Activated T-cell treated with anti-CD3 and anti-CD28 coated beads for 1 hour (primary cell): ENCODE results near the gene ZBBX.

Source experiments
- DNase-seq: peaks from one replicate; pipeline ENCODE4 v3.0.0-alpha.2; 2020; ENCODE audit warnings: low read depth

ZBBX gene

DNA sequence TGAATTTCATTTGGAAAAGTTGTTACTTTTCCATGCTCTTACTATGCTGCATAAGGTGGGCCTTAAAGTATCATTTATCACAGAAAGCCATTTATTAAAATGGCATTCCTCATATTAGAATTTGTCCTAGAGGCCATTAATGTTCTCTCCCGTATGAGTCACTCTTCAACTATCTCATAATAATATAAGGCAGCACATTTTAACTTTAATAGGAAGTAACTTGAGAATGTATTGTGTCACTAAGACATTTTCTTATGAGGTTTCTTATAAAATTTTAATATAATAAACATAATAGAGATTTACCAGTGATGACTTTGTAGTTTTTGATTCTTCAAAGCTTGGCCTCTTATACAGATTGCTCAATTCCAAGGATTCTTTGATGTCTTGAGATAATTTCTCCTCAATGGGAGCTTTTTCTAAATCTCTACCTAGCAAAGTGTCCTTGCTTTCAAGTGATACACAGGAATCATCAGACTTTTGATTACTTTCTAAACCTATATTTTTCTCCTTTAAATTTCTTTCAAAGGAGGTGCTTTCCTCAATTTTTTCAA is 74.7 kb downstream of the ZBBX start:
- DNase-seq, result no peak

DNA sequence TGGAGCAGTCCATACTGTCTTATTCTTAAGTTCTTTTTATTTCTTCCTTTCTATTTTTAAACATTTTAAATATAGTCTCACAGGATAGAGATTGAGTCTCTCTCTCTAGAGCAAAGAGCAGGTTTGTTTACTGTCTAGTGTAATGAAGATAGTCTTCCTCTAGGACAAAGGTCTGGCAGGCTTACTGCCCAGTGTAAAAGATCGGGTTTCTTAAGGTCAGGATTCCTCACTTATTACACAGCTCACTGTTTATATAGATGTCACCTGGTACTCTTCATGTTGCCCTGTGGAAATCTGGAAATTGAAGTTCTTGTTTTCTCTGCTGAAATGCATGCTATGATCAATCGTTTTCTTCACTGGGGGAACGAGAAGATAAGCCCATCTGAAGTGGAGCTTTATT is 76.0 kb downstream of the ZBBX start:
- DNase-seq, result no peak

DNA sequence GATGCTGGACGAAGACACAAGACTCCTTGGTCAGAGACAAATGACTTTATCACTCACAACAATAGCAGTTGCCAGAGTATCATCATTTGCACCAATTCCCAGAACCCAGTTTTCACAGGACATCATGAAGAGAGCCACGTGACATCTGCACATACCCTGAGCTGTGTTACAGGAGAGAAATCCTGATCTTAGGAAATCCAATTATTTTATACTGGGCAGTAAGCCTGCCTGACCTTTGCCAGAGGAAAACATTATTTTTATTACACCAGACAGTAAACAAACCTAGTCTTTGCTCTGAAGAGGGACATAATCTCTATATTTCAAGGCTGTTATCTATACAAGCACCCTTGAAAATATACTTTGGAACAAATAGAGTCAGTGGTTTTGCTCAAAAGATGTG is 77.4 kb downstream of the ZBBX start:
- DNase-seq, result no peak

DNA sequence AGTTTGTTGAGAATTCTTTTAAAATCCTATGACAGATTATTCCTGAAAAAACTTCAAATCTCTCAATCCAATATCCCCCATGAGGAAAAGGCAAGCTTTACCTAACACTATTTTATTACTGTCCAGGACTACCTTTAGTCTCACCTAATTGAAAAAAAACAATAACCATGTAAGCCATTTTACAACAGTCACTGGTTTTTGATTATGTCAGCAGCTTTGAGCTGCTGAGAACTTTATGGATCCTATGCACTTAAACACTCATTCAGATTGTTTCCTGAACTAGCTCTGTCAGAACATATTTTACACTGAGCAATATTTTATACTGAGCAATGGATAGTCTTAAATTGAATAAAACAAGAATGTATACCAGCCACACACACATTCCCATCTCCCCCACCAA is 79.9 kb downstream of the ZBBX start:
- no peak for DNase-seq

DNA sequence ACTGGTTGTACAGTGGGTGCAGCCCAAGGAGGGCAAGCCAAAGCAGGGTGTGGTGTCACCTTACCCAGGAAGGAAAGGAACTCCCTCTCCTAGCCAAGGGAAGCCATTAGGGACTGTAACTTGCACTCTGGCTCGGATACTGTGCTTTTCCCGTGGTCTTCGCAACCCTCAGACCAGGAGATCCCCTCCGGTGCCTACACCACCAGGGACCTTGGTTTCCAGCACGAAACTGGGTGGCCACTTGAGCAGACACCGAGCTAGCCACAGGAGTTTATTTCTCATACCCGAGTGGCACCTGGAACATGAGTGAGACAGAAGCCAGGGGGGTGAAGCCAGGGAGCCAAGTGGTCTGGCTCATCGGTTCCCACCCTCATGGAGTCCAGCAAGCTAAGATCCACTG is 90.7 kb downstream of the ZBBX start:
- DNase-seq, result no peak

DNA sequence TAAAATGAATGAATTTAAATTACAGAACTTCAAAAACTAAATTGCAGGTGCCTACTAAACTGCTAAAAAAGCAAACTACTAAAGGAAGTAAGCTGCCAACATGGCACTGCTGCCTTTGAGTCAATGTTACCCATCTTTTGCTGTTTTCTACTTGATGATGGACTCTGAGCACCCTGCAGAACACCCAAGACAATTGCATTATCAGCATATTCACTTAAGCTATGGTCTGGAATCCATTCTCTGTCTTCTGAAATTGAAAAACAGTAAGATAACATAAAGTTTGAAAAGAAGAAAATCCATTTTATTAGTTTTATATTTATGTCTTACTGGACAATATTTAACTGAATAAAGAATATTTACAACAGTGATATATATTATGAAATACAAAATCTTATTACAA is 91.4 kb downstream of the ZBBX start:
- DNase-seq, result no peak

DNA sequence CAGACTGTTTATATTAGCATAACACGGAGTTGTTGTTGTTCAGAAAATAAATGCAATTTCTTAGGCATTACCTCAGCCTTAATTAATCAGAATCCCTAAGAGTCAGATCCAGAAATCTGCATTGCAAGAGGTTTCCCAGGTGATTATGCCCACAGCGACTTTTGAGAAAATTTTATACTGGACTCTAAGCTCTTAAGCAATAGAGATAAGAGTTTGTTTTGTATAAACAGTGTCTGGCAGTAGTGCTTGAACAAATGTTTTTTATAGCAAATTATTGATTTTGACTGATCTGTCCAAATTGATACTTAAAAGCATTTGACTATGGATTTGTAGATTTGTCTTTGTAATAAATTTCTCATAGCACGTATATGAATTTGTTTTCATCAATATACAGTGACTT is 92.8 kb downstream of the ZBBX start:
- no peak for DNase-seq

DNA sequence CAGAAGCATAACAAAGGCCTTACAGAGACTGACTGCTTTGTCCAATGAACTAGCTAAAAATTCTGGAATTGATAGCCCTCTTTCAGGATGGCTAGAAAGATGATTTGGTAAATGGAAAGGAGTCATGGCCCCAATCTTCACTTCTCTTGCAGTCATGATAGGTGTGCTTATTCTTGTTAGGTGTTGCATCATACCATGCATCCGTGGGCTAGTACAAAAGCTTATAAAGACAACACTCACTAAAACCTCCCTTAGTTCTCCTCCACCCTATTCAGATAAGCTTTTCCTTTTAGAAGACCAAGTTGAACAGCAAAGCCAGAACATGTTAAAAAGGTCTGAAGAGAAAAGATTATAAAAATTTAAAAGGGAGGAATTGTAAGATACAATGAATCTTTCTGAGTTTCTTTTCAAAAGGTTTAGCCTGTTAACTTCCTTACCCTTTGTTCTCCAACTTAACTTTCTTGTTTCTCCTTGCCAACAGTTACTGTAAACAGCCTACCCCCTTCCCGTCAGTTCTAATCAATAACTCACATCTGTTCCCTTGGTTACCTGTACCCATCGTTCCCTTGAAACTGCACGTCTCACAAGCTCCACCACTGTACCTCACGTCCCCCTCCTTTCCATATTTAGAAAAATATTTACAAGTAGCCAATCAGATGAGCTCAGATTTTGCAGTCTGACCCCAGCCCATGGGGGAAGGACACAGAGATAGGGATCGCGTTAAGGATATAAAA is 105.8 kb downstream of the ZBBX start:
- DNase-seq, result no peak

DNA sequence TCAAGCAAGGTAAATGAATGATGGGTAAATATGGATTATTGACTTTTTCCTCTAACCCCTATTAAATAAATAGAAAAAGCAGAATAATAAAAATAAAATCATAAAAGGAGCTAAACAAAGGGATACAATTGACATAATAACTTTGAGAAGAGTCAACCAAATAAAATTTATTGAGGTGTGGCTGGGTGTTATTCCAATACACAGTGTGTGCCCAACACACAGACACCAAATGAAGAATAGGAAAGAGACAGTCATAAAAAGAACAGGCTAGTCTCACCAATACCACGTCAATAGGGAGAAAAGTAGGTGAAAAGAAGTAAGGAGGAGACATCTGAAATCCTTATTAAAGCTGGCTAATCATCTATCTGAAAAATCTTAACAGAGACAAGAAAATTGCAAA is 127.1 kb downstream of the ZBBX start:
- no peak for DNase-seq

DNA sequence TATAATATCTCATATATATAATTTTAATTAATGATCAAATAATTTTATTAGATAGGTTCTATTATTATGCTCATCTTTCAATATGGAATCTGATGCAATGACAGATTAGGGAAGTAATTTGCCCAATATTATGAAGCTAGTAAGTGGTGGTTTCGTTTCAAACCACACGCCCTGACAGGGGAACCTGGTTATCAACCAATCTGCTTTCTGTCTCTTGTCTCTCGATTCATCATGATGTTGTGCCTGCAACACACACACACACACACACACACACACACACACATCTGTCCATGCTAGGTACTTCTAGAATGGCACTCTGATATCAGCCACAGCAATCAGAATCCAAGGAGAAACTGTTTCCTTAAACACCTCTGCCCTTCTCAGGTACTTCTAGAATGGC is 128.4 kb downstream of the ZBBX start:
- no peak for DNase-seq

DNA sequence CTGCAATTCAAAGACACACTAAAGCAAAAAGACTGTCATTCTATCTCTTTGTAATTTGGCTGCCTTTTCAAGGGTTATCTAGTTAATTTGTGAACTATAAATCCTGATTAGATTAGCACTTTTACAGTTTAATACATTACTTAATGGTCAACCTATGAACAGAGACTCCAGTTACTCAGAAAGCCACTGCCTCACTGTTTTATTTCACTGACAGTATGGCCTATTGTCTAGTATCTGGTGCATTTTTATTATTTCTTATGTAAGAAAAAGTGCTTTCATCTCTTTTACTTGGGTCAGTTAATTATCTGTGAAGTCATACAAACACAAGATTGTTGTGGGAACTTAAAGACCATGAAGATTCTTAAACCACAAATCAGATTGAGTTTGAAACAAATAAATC is 133.8 kb downstream of the ZBBX start:
- DNase-seq, result no peak

DNA sequence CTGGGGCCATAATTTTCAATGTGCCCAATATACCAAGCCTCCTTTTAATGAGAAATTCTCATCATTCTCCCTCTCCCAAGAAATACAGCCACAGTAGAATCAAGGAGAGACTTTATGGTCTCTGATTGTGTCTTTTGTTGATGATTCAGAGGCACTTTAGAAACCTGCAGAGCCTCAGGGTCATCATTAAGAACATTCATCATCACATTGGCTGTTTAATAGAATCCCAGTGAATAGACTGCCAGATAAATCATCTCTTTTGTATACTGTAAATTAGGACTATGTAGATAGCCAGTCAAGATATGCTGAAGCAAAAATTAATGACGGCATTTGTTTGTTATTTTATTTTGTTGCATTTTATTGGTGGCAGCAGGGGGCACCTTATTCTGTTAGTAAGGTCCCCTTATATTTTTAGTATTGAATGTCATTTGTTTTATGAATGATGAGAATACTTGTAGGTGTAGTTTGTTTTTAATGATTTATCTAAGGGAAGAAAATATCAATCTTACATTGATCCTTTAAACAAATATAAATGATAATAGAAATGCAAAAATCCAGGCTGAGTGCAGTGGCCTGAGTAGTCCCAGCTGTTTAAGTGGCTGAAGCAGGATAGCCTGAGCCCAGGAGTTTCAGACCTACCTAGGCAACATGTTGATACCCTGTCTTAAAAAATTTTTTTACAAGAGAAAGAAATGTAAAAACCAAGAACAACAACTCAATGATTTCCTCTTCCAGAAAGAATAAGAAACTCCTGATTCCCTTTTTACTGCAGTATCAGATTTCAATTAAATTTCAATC is 138.8 kb downstream of the ZBBX start:
- no peak for DNase-seq

DNA sequence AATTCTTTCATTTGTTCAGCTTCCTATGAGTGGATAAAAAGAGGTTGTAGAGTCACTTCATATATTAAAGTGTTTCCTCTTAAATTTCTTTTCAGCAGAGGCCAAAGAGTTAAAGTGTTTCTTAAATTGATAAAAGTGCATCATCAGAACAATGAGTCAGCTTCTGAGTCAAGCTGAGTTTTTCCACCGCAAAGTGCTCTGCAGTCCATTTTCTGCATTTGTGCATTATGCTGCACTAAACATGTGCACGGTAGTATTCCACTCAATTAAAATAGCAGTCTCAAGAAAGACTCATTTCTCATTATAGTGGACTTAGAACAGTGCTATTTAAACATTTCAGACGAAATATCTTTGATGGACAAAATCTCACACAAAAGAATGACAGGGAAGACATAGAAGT is 152.0 kb downstream of the ZBBX start:
- no peak for DNase-seq

DNA sequence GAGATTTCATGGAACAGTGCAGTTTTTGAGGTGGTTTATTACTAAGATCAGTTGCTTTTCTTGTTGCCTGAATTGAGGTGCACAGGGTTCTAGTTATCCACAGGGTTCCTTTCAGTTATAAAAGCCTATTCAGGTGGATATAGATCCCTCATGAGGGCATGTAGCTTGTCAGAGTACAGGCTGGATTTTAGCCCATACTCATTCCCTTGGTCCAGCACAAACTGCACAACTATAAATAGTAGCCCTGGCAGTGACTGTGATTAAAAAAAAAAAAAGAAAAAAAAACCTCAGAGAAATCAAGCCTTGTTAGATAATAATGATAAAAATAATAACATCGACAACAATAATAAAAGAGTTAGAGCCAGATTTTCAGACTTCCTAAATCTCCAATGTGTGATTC is 154.3 kb downstream of the ZBBX start:
- DNase-seq, result no peak

DNA sequence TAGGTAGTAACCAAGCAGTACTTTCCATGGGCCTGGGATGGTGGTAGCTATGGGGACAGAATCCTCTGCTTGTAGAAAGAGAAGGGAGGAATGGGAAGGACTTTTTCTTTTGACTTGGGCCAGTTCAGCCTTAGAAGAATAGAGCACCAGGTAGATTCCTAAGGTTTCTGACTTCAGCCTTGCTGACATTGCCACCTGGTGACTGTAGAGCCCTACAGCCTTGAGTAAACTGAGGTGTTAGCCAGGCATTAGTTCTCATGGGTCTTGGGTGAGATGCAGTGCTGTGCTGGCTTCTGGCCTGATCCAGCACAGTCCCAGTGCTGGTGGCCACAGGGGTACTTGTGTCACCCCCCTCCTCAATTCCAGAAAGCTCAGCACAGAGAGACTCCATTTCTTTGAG is 171.1 kb downstream of the ZBBX start:
- no peak for DNase-seq

DNA sequence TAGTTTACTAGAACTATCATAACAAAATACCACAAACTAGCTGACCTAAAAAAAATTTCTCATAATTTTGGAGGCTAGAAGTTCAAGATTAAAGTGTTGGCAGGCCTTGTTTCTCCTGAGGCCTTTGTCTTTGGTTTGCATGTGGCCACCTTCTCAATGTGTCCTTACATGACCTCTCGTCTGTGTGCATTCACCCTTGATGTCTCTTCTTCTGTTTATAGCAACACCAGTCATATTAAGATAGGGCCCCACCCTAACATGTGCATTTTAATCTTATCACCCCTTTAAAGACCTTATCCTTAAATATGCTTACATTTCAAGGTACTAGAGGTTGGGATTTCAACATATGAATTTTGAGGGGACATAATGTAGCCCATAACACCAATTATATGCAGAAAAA is 177.0 kb downstream of the ZBBX start:
- no peak for DNase-seq

DNA sequence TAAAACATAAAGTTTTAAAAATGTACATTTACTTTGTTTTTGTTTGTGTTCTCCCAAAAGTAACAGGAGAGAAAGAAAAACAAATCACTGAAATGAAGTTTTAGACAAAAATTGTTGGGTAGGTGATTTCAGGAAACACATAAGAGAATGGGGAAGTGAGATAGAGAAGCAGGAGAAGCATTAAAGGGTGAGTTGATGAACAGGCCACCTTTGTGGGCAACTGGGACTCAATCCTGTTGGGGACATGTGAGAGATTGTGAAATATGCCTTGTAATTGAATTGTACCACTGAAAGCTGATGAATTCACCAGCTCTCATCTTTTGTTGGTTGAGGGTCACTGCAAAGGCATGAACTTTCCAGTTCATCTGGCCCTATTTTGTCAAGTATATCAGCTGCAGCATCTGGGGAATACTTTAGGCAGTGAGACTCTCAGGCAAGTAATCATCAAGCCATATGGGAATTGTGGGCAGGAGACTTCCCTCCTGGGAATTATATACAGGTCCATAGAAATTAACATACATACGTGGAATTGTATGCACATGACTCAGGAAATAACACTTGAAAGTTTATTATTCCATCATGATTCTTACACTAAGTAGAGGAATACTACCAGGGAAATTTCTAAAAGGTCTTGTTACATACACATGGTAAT is 181.0 kb downstream of the ZBBX start:
- no peak for DNase-seq
